SK-N-SH (cell line): ENCODE data around the gene HNRNPUL1. TPM values are rescaled to one million over a fixed set of nuclear protein-coding genes. Genes with fewer than 3 reads are reported as not detected.

ENCODE experiments used
- CTCF ChIA-PET: fragments of 300-600, 350-600 bp; formaldehyde crosslinking; extraction: SDS; loops from one replicate; lab custom pipeline; 2021; lab: Yijun Ruan, JAX
- POLR2A ChIA-PET: fragments of 350-600 bp; sonication (Branson Sonifier 250); formaldehyde crosslinking; extraction: SDS; loops from one replicate; lab custom pipeline; 2020; ENCODE audit warnings: antibody characterized with exemption, inconsistent platforms; lab: Yijun Ruan, JAX
- DNase-seq: peaks from one replicate; pipeline ENCODE4 v3.0.0; 2012
- H2AFZ ChIP-seq: fragments of 200-600 bp; sonication (generic); 2 replicates; pipeline ENCODE4 v1.8.1; 2016; ENCODE audit warnings: antibody characterized with exemption, mild to moderate bottlenecking, low read depth
- H3F3A ChIP-seq: fragments of 200-600 bp; sonication (generic); replicated peaks from 2 replicates; pipeline ENCODE3; 2016; ENCODE audit warnings: antibody characterized with exemption, mild to moderate bottlenecking; ENCODE audit not compliant: insufficient read depth
- H3K27ac ChIP-seq, 2 experiments: fragments of 200-500 bp in 1 of 2; fragments of 200-600 bp in 1 of 2; sonication (Bioruptor generic) in 1 of 2; sonication (generic), shearing (Covaris generic) in 1 of 2; 2 replicates each; pipeline versions ENCODE4 v1.5.1 to v1.6.1; 2014 to 2016; ENCODE audit warnings: low read depth in 2 of 2, inconsistent platforms in 1 of 2, low read length in 1 of 2, mild to moderate bottlenecking in 1 of 2, mixed read lengths in 1 of 2
- H3K27me3 ChIP-seq: fragments of 200-600 bp; sonication (generic), shearing (Covaris generic); 2 replicates; pipeline ENCODE4 v1.6.1; 2016; ENCODE audit warnings: mixed run types; ENCODE audit not compliant: insufficient read depth
- H3K36me3 ChIP-seq, 2 experiments: fragments of 200-500 bp in 1 of 2; fragments of 200-600 bp in 1 of 2; sonication (Bioruptor generic) in 1 of 2; sonication (generic) in 1 of 2; replicated peaks in 1 of 2; 2 replicates each; pipeline versions ENCODE3 to v1.5.1; 2014 to 2016; ENCODE audit warnings: low read length in 1 of 2, mild to moderate bottlenecking in 1 of 2; ENCODE audit not compliant: insufficient read depth in 2 of 2, control insufficient read depth in 1 of 2
- H3K4me1 ChIP-seq, 2 experiments: fragments of 200-500 bp in 1 of 2; fragments of 200-600 bp in 1 of 2; sonication (Bioruptor generic) in 1 of 2; sonication (generic), shearing (Covaris generic) in 1 of 2; 2 replicates each; pipeline versions ENCODE4 v1.5.1 to v1.6.1; 2014 to 2016; ENCODE audit warnings: low read depth in 1 of 2, low read length in 1 of 2, mixed run types in 1 of 2; ENCODE audit not compliant: insufficient read depth in 2 of 2, control insufficient read depth in 1 of 2
- H3K4me2 ChIP-seq: fragments of 200-600 bp; sonication (generic), shearing (Covaris generic); 2 replicates; pipeline ENCODE4 v1.6.1; 2017; ENCODE audit warnings: mixed run types
- H3K4me3 ChIP-seq, 2 experiments: fragments of 200-500 bp in 1 of 2; fragments of 200-600 bp in 1 of 2; sonication (Bioruptor generic) in 1 of 2; sonication (generic), shearing (Covaris generic) in 1 of 2; 2 replicates each; pipeline versions ENCODE4 v1.5.1 to v1.8.1; 2014 to 2016; ENCODE audit warnings: low read depth in 2 of 2, inconsistent platforms in 1 of 2, low read length in 1 of 2, mild to moderate bottlenecking in 1 of 2, mixed read lengths in 1 of 2, moderate library complexity in 1 of 2
- H3K79me2 ChIP-seq: fragments of 200-600 bp; sonication (generic); 2 replicates; pipeline ENCODE4 v1.8.1; 2017; ENCODE audit warnings: mild to moderate bottlenecking; ENCODE audit not compliant: insufficient read depth
- H3K9ac ChIP-seq: fragments of 200-600 bp; sonication (generic); 2 replicates; pipeline ENCODE4 v1.6.1; 2017; ENCODE audit warnings: mixed run types
- H3K9me2 ChIP-seq: fragments of 200-600 bp; sonication (generic); 2 replicates; pipeline ENCODE4 v1.6.1; 2017; ENCODE audit warnings: mixed run types
- H3K9me3 ChIP-seq: fragments of 200-600 bp; sonication (generic); 2 replicates; pipeline ENCODE4 v1.6.1; 2017; ENCODE audit warnings: mixed run types, mild to moderate bottlenecking, moderate library complexity
- H4K20me1 ChIP-seq: fragments of 200-600 bp; sonication (generic); 2 replicates; pipeline ENCODE4 v1.6.1; 2017; ENCODE audit warnings: mild to moderate bottlenecking, mixed run types; ENCODE audit not compliant: insufficient read depth
- CHD2 ChIP-seq: fragments of 150-350 bp; IDR thresholded peaks from 2 replicates; pipeline ENCODE4 v1.6.1; 2018; ENCODE audit warnings: low read length; ENCODE audit not compliant: partially characterized antibody
- ELF1 ChIP-seq: IDR thresholded peaks from 2 replicates; pipeline ENCODE4 v1.4.0; 2012
- EP300 ChIP-seq, 2 experiments: IDR thresholded peaks; 2 replicates each; pipeline versions ENCODE4 v1.4.0 to v1.6.1; 2012; ENCODE audit warnings: borderline replicate concordance in 1 of 2, low read depth in 1 of 2, low read length in 1 of 2
- FOSL2 ChIP-seq: IDR thresholded peaks from 2 replicates; pipeline ENCODE4 v1.4.0; 2012; ENCODE audit warnings: low read depth, mild to moderate bottlenecking, moderate library complexity, borderline replicate concordance
- FOXM1 ChIP-seq: IDR thresholded peaks from 2 replicates; pipeline ENCODE4 v1.4.0; 2012; ENCODE audit warnings: low read depth, mild to moderate bottlenecking
- GABPA ChIP-seq: IDR thresholded peaks from 2 replicates; pipeline ENCODE4 v1.4.0; 2012; ENCODE audit warnings: low read depth, mild to moderate bottlenecking
- JUND ChIP-seq: IDR thresholded peaks from 2 replicates; pipeline ENCODE4 v1.4.0; 2012
- MAX ChIP-seq: IDR thresholded peaks from 2 replicates; pipeline ENCODE4 v1.4.0; 2012; ENCODE audit warnings: low read depth
- MEF2A ChIP-seq: IDR thresholded peaks from 2 replicates; pipeline ENCODE4 v1.4.0; 2012; ENCODE audit warnings: low read depth, borderline replicate concordance
- MXI1 ChIP-seq: IDR thresholded peaks from 2 replicates; pipeline ENCODE4 v1.6.1; 2012; ENCODE audit warnings: mild to moderate bottlenecking, low read depth, low read length, improper control_type of control experiment
- NFIC ChIP-seq: IDR thresholded peaks from 2 replicates; pipeline ENCODE4 v1.4.0; 2012; ENCODE audit warnings: borderline replicate concordance
- NRF1 ChIP-seq: IDR thresholded peaks from 2 replicates; pipeline ENCODE4 v1.6.1; 2012; ENCODE audit warnings: low read depth, mild to moderate bottlenecking, low read length
- PBX3 ChIP-seq: IDR thresholded peaks from 2 replicates; pipeline ENCODE4; 2012
- RCOR1 ChIP-seq: fragments of 150-350 bp; IDR thresholded peaks from 2 replicates; pipeline ENCODE4 v1.6.1; 2017; ENCODE audit warnings: antibody characterized with exemption, low read length
- RFX5 ChIP-seq: IDR thresholded peaks from 2 replicates; pipeline ENCODE4 v1.6.1; 2012; ENCODE audit warnings: mild to moderate bottlenecking, improper control_type of control experiment, low read length
- RXRA ChIP-seq: IDR thresholded peaks from 2 replicates; pipeline ENCODE4 v1.4.0; 2012; ENCODE audit warnings: low read depth, mild to moderate bottlenecking, borderline replicate concordance
- SIN3A ChIP-seq: IDR thresholded peaks from 2 replicates; pipeline ENCODE4 v1.6.1; 2012; ENCODE audit warnings: low read depth, mild to moderate bottlenecking, low read length, moderate library complexity, borderline replicate concordance
- TAF1 ChIP-seq: IDR thresholded peaks from 2 replicates; pipeline ENCODE4 v1.6.1; 2012; ENCODE audit warnings: low read depth, mild to moderate bottlenecking, low read length, moderate library complexity, borderline replicate concordance
- TCF12 ChIP-seq: IDR thresholded peaks from 2 replicates; pipeline ENCODE4 v1.4.0; 2012
- WGBS: methylation state at CpG from one replicate; pipeline ENCODE4 v1.1.6; 2017; ENCODE audit warnings: low lambda C conversion rate; 5-methylcytosine and 5-hydroxymethylcytosine counted together
- polyA plus RNA-seq, 3 experiments: library from polyadenylated mRNA; depleted of rRNA; stranded (reverse); fragments of >200 nt; gene quantifications; 2 replicates each; pipeline ENCODE4 v1.2.3, GENCODE V29; 2012
- TF ChIP-seq, protein P1 (sequence below): fragments of 150-350 bp; IDR thresholded peaks from 2 replicates; pipeline ENCODE4 v1.6.1; 2016; ENCODE audit warnings: mild to moderate bottlenecking, low read depth, low read length
- TF ChIP-seq, protein P2 (sequence below): fragments of 150-350 bp; IDR thresholded peaks from 2 replicates; pipeline ENCODE4 v1.6.1; 2017; ENCODE audit warnings: antibody characterized with exemption, low read length, low read depth, borderline replicate concordance
- TF ChIP-seq, protein P3 (sequence below): IDR thresholded peaks from 2 replicates; pipeline ENCODE4 v1.4.0; 2012; ENCODE audit warnings: low read depth, borderline replicate concordance

HNRNPUL1 gene
- polyA plus RNA-seq, 1 of the 3 experiments (the other 2 are of a cell fraction) = 41.5 TPM

- Histone ChIP-seq H3K9me2 (no peaks in the 10 kb centered on the region), H3K27ac (peak overlapping the region; percentile 75 to 100), H2AFZ (no peak overlapping the region), H3K79me2 (peaks cover 54% of the 10 kb centered on the region; the same call in 1 of the 2 replicates), H4K20me1 (no peaks in the 10 kb centered on the region), H3F3A (peaks cover 56% of the 10 kb centered on the region), H3K9ac (peak overlapping the region; percentile 87), H3K4me2 (peak overlapping the region; percentile 82), H3K4me1 (peaks cover 53 to 59% of the 10 kb centered on the region in 2 experiments), H3K27me3 (no peaks in the 10 kb centered on the region), H3K4me3 (peak overlapping the region in 1 of 2 experiments; percentile 43; a peak in 2 of 4 replicates), H3K36me3 (peaks cover 20 to 24% of the 10 kb centered on the region in 2 experiments), H3K9me3 (no peaks in the 10 kb centered on the region)
- TF ChIP-seq, protein P1, sequence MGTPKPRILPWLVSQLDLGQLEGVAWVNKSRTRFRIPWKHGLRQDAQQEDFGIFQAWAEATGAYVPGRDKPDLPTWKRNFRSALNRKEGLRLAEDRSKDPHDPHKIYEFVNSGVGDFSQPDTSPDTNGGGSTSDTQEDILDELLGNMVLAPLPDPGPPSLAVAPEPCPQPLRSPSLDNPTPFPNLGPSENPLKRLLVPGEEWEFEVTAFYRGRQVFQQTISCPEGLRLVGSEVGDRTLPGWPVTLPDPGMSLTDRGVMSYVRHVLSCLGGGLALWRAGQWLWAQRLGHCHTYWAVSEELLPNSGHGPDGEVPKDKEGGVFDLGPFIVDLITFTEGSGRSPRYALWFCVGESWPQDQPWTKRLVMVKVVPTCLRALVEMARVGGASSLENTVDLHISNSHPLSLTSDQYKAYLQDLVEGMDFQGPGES = no peak
- TF ChIP-seq, protein P2, sequence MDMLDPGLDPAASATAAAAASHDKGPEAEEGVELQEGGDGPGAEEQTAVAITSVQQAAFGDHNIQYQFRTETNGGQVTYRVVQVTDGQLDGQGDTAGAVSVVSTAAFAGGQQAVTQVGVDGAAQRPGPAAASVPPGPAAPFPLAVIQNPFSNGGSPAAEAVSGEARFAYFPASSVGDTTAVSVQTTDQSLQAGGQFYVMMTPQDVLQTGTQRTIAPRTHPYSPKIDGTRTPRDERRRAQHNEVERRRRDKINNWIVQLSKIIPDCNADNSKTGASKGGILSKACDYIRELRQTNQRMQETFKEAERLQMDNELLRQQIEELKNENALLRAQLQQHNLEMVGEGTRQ = no peak
- TF ChIP-seq GABPA = no peak
- TF ChIP-seq FOXM1 = no peak
- no peak for TF ChIP-seq RXRA
- TF ChIP-seq MAX = no peak
- no peak for TF ChIP-seq NFIC
- no peak for TF ChIP-seq RCOR1
- WGBS = 37% methylated on average over 7 of the region's 7 CpGs
- ChIA-PET POLR2A (no interaction called here), CTCF (interaction anchor here (0.7 to 6.9 kb wide), 7 partner anchors 10 to 117 kb away, joined by 3 to 54 read pairs (median 5); partner anchors contain the start of genes DMAC2 and TGFB1)
- no peak for DNase-seq
Measured at GRCh38 chr19:41323023-41323422, 58.9 kb downstream of the HNRNPUL1 start.

- ChIA-PET POLR2A (interaction anchor here (0.5 to 2.1 kb wide), 2 partner anchors 13 to 57 kb away, joined by 3 to 5 read pairs; partner anchors contain the start of gene CCDC97), CTCF (interaction anchor here (0.7 to 6.9 kb wide), 5 partner anchors 16 to 116 kb away, joined by 3 to 54 read pairs (median 15); partner anchors contain the start of genes DMAC2 and TGFB1)
- Histone ChIP-seq H3K79me2 (peaks cover 51% of the 10 kb centered on the region; the same call in 1 of the 2 replicates), H3K4me3 (peak overlapping the region in 1 of 2 experiments; percentile 43; a peak in 2 of 4 replicates), H3K27ac (peak overlapping the region; percentile 75 to 100), H3F3A (peaks cover 57% of the 10 kb centered on the region), H3K36me3 (peaks cover 20 to 24% of the 10 kb centered on the region in 2 experiments), H3K9me3 (no peaks in the 10 kb centered on the region), H4K20me1 (no peaks in the 10 kb centered on the region), H3K4me2 (peak overlapping the region; percentile 82), H3K27me3 (no peaks in the 10 kb centered on the region), H3K9ac (peak overlapping the region; percentile 87), H3K9me2 (no peaks in the 10 kb centered on the region), H2AFZ (no peak overlapping the region), H3K4me1 (peaks cover 53 to 59% of the 10 kb centered on the region in 2 experiments)
- WGBS = 13% methylated on average over 11 of the region's 16 CpGs
- DNase-seq = peak; percentile 84
- TF ChIP-seq FOSL2 (peak; percentile 93), MXI1 (no peak), TCF12 (peak; percentile 99), RXRA (0 out of 2 replicates have a peak, but pooled peaks have one; percentile 70), JUND (peak; percentile 90), CHD2 (peak; percentile 64), NFIC (0 out of 2 replicates have a peak, but pooled peaks have one; percentile 35), NRF1 (no peak), EP300 (IDR thresholded peaks at IDR 0.05; ENCODE audit: borderline replicate concordance in 1 of 2, low read depth in 1 of 2, low read length in 1 of 2) (peak in 1 of 2 experiments; percentile 93; a peak in 2 of 4 replicates), FOXM1 (no peak), MAX (peak; percentile 63; the same call in 1 of the 2 replicates), TAF1 (no peak), PBX3 (peak; percentile 54), MEF2A (no peak), SIN3A (peak; percentile 29; the same call in 1 of the 2 replicates), RFX5 (no peak), ELF1 (peak; percentile 43; the same call in 1 of the 2 replicates)
- TF ChIP-seq, protein P3, sequence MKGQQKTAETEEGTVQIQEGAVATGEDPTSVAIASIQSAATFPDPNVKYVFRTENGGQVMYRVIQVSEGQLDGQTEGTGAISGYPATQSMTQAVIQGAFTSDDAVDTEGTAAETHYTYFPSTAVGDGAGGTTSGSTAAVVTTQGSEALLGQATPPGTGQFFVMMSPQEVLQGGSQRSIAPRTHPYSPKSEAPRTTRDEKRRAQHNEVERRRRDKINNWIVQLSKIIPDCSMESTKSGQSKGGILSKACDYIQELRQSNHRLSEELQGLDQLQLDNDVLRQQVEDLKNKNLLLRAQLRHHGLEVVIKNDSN = 0 out of 2 replicates have a peak, but pooled peaks have one; percentile 22
Measured at GRCh38 chr19:41323430-41324125, 59.4 kb downstream of the HNRNPUL1 start.
